Spleen (tissue), 7 donors: ENCODE measurements around the gene SLCO2B1.

Experiments
- POLR2A ChIP-seq, 3 donors: fragments of 450-650 bp; IDR thresholded peaks; one replicate each; pipeline ENCODE4 v1.5.1; 2017; ENCODE audit warnings: antibody characterized with exemption in 3 of 3, mild to moderate bottlenecking in 1 of 3
- TF ChIP-seq, protein P1 (sequence below), 11 experiments: fragments of 200-600 bp in 7 of 11; fragments of 450-650 bp in 4 of 11; sonication (generic) in 4 of 11; IDR thresholded peaks in 8 of 11; conservative IDR thresholded peaks in 3 of 11; 1 replicate in 7 of 11; 2 replicates in 4 of 11; pipeline versions ENCODE4 v1.4.0 to v1.8.0; 2016 to 2021; ENCODE audit warnings: antibody characterized with exemption in 11 of 11, inconsistent platforms in 4 of 11, mild to moderate bottlenecking in 1 of 11
- donor health status: DM: no; HTN: no; CAD: no; lungs with moderate emphysema.
- donor health status: DM: no; HTN: no; CAD: no.
- donor health status: DM: no; HTN: no; CAD: no.

DNA sequence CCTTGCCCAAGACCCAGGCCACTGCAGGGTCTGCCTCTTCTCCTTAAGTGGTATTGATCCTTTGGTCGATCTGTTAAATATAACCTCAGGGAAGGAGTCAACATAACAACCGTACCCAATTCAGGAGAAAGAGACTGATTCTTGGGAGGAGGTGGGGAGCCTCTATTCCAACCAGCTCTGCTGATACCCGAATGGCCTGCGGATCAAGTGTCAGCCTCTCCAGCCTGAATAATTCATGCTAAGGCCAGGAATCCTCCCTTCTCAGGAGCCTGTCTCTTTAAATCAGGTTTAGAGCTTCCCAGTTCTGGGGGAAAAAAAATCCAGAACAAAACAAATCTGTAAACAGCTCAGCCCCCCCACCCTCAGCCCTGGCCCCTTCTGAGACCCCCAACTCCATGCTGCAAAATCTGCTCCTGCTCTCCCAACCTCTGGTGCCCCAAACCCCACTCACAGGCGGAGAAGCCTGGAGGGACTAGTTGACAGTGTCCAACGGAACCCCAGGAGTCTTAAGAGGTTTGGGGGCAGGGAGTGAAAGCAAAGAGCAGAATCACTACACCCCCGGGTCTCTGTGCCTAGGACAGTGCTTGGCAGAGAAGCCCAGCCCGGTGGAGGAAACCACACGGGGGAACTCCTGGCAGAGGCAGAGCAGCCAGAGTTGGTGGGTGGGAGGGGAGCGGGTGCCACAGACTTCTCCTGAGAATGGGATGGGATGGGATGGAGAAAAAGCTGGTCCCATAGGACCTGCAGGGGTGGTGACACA lies 88.8 kb downstream of the SLCO2B1 start:
- TF ChIP-seq, protein P1, sequence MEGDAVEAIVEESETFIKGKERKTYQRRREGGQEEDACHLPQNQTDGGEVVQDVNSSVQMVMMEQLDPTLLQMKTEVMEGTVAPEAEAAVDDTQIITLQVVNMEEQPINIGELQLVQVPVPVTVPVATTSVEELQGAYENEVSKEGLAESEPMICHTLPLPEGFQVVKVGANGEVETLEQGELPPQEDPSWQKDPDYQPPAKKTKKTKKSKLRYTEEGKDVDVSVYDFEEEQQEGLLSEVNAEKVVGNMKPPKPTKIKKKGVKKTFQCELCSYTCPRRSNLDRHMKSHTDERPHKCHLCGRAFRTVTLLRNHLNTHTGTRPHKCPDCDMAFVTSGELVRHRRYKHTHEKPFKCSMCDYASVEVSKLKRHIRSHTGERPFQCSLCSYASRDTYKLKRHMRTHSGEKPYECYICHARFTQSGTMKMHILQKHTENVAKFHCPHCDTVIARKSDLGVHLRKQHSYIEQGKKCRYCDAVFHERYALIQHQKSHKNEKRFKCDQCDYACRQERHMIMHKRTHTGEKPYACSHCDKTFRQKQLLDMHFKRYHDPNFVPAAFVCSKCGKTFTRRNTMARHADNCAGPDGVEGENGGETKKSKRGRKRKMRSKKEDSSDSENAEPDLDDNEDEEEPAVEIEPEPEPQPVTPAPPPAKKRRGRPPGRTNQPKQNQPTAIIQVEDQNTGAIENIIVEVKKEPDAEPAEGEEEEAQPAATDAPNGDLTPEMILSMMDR (IDR thresholded peaks at IDR 0.05 in 8 of 11, conservative IDR thresholded peaks at IDR 0.05 in 3 of 11) = no peak
- TF ChIP-seq POLR2A (IDR thresholded peaks at IDR 0.05) = no peak
